ENCODE data around the gene SMPD3.

- no peak for TF ChIP-seq CTCF (IDR thresholded peaks at IDR 0.05)
- no peak for TF ChIP-seq POLR2AphosphoS5 (IDR thresholded peaks at IDR 0.05)
Observed at GRCh38 chr16:68402748-68403040, 45.6 kb downstream of the SMPD3 start.
